HEK293T (cell line): ENCODE results near the gene TTC39B.

Experiments used
- BHLHE40 ChIP-seq: fragments of 450-650 bp; IDR thresholded peaks from 2 replicates; pipeline ENCODE4 v1.6.1; 2016; ENCODE audit warnings: mild to moderate bottlenecking, moderate library complexity, borderline replicate concordance
- CTBP1 ChIP-seq: fragments of 450-650 bp; IDR thresholded peaks from 2 replicates; pipeline ENCODE4 v1.6.1; 2016; ENCODE audit warnings: borderline replicate concordance
- ELF4 ChIP-seq: fragments of 450-650 bp; IDR thresholded peaks from 2 replicates; pipeline ENCODE4 v1.6.1; 2017; ENCODE audit warnings: antibody characterized with exemption
- FOXA1 ChIP-seq: fragments of 450-650 bp; IDR thresholded peaks from 2 replicates; pipeline ENCODE4 v1.6.1; 2016; ENCODE audit warnings: mild to moderate bottlenecking
- FOXK2 ChIP-seq: fragments of 450-650 bp; IDR thresholded peaks from 2 replicates; pipeline ENCODE4 v1.6.1; 2016; ENCODE audit warnings: mild to moderate bottlenecking
- L3MBTL2 ChIP-seq: fragments of 450-650 bp; conservative IDR thresholded peaks from 2 replicates; pipeline ENCODE4 v1.6.1; 2016; ENCODE audit warnings: mild to moderate bottlenecking
- LEF1 ChIP-seq: fragments of 450-650 bp; IDR thresholded peaks from 2 replicates; pipeline ENCODE4 v1.6.1; 2017; ENCODE audit warnings: mild to moderate bottlenecking, borderline replicate concordance
- NFRKB ChIP-seq: fragments of 450-650 bp; IDR thresholded peaks from 2 replicates; pipeline ENCODE4 v1.6.1; 2016; ENCODE audit warnings: mild to moderate bottlenecking, moderate library complexity
- SP1 ChIP-seq: fragments of 450-650 bp; IDR thresholded peaks from 2 replicates; pipeline ENCODE4 v1.6.1; 2017
- SUZ12 ChIP-seq: fragments of 450-650 bp; IDR thresholded peaks from 2 replicates; pipeline ENCODE4 v1.6.1; 2016; ENCODE audit warnings: mild to moderate bottlenecking
- ZNF384 ChIP-seq: fragments of 450-650 bp; IDR thresholded peaks from 2 replicates; pipeline ENCODE4 v1.6.1; 2016

GRCh38 chr9:15300218-15300617 lies 6.8 kb downstream of the TTC39B start:
- TF ChIP-seq FOXA1 = no peak
- no peak for TF ChIP-seq SP1
- TF ChIP-seq L3MBTL2 = no peak
- TF ChIP-seq ZNF384 = no peak
- TF ChIP-seq SUZ12 = no peak
- TF ChIP-seq CTBP1 = no peak
- TF ChIP-seq FOXK2 = no peak
- TF ChIP-seq NFRKB = no peak
- TF ChIP-seq BHLHE40 = no peak
- TF ChIP-seq ELF4 = no peak
- TF ChIP-seq LEF1 = no peak
